ENCODE measurements around the gene GMFB.

GMFB gene

DNA sequence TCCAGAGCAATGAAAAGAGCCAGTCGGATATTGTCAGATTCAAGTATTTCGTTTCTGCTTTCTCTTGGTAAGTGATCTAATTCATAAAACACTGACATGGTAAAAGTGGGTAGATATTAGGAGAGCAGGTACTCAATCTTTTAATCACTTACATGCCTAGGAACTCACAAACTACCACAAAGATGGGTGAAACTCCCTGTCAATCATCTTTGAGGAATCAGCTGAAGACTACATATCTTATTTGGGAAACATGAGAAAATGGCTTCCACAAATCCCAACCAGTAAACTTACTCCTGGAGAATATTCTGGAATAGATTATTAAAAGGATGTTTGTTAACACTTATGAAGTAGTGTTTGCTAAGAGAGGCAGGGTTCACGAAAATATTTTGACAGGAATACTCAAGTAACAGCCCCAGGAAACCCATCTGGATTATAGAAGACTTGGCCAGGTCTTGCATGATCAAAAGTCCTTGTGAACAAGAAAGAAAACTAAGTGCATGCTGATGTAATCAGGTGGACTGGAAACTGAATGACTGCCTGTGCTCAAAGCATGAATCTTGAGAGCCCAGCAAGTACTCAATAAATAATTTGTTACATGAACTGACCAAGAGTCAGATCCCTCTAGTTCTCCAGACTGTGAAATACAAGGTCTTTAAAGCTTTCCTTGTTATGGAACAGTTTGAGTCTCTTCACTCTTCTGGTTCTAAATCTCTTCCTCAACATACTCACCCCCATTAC is 63.1 kb downstream of the GMFB start:
- no peak for DNase-seq (ENCODE audit: low read depth, low spot score)

DNA sequence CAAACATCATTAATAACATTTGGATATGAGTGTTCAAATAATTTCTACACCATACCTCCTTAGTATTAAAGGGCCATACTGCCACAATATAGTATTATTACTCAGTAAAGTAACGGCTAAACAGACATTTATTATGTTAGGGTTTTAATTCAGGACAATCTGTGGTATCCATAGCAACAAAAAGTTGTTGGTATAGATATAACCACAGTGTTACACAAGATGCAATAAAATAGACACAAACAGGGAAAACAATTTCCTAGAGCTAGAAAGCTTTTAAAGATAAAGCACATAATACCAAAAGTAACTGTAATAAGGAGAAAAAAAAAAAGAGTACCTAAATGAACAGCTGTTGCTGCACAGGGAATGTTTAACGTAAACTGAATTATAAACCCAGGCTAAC is 63.7 kb downstream of the GMFB start:
- no peak for DNase-seq (ENCODE audit: low read depth, low spot score)

Data from iPS DF 19.7 (cell line).